Colonic mucosa (tissue), 4 donors: ENCODE data around the gene CENPN. TPM values are rescaled to one million over a fixed set of nuclear protein-coding genes. Genes with fewer than 3 reads are reported as not detected.

Experiments used
- DNase-seq: peaks from one replicate; pipeline ENCODE4 v3.0.0-alpha.2; 2020
- H3K27ac ChIP-seq: fragments of 200-600 bp; one replicate; pipeline ENCODE4 v1.8.0; 2021
- H3K27me3 ChIP-seq: fragments of 200-600 bp; one replicate; pipeline ENCODE4 v1.8.0; 2021
- H3K36me3 ChIP-seq: fragments of 200-600 bp; one replicate; pipeline ENCODE4 v1.8.0; 2021
- H3K4me1 ChIP-seq: fragments of 200-600 bp; one replicate; pipeline ENCODE4 v1.8.0; 2021; ENCODE audit warnings: mild to moderate bottlenecking
- H3K4me3 ChIP-seq: fragments of 200-600 bp; one replicate; pipeline ENCODE4 v1.8.0; 2021
- H3K9ac ChIP-seq, 2 donors: one replicate each; pipeline ENCODE4 v1.7.0; 2013; ENCODE audit warnings: control low read depth in 2 of 2, low read depth in 2 of 2, low read length in 2 of 2
- H3K9me3 ChIP-seq: fragments of 200-600 bp; one replicate; pipeline ENCODE4 v1.8.0; 2021
- intact Hi-C: fragments of 100-400 bp; cut with DNase I; formaldehyde crosslinking; loops from one replicate; pipeline ENCODE4 v1.14.1; 2022
- total RNA-seq, 2 donors: library from RNA; stranded (reverse); fragmentation: NEBNext Ultra II Directional in 1 of 2; extraction: Animal tissue kit (Norgen Biotek cat#: 25700) in 1 of 2; gene quantifications; one replicate each; pipeline ENCODE4 v1.2.1, GENCODE V29; 2021
- TF ChIP-seq, protein P1 (sequence below): fragments of 200-600 bp; IDR thresholded peaks from one replicate; pipeline ENCODE4 v1.8.0; 2022; ENCODE audit warnings: antibody characterized with exemption, mild to moderate bottlenecking
- donor health status: healthy.
- donor health status: DM: no; HTN: no; CAD: no.
- donor health status: DM: no; HTN: no; CAD: no.

The CENPN gene
- total RNA-seq, 2 donors from 2014 or later, result 9.3 to 28.7 TPM

DNA sequence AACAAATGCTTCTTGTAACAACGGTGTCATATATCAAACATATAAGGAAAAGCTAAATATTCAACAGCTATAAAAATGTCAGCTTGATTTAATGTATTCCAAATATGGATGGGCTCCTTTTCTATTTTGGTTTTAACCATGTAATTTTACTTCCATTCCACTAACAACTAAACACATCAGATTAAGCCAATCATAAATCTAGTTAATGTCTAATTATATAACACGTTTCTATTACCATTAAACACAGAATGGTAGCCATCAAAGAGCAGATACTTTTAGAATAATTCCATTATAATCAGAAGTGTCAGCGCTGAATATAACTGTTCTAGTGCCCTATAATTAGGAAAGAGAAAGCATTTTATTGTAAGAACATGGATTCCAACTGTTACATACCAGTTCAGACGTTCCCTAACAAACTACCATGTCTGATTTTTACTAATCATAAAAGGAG, 10.3 kb upstream of the CENPN start:
- Histone ChIP-seq H3K9me3 (no peaks in the 10 kb centered on the region), H3K4me3 (peak overlapping the region; percentile 2), H3K9ac (peak overlapping the region in 1 of 2 donors; percentile 27), H3K36me3 (no peaks in the 10 kb centered on the region), H3K27ac (peak overlapping the region; percentile 19), H3K4me1 (no peaks in the 10 kb centered on the region), H3K27me3 (no peaks in the 10 kb centered on the region)
- intact Hi-C loops, result no loop called here
- DNase-seq, result no peak
- TF ChIP-seq, protein P1, sequence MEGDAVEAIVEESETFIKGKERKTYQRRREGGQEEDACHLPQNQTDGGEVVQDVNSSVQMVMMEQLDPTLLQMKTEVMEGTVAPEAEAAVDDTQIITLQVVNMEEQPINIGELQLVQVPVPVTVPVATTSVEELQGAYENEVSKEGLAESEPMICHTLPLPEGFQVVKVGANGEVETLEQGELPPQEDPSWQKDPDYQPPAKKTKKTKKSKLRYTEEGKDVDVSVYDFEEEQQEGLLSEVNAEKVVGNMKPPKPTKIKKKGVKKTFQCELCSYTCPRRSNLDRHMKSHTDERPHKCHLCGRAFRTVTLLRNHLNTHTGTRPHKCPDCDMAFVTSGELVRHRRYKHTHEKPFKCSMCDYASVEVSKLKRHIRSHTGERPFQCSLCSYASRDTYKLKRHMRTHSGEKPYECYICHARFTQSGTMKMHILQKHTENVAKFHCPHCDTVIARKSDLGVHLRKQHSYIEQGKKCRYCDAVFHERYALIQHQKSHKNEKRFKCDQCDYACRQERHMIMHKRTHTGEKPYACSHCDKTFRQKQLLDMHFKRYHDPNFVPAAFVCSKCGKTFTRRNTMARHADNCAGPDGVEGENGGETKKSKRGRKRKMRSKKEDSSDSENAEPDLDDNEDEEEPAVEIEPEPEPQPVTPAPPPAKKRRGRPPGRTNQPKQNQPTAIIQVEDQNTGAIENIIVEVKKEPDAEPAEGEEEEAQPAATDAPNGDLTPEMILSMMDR, result no peak

DNA sequence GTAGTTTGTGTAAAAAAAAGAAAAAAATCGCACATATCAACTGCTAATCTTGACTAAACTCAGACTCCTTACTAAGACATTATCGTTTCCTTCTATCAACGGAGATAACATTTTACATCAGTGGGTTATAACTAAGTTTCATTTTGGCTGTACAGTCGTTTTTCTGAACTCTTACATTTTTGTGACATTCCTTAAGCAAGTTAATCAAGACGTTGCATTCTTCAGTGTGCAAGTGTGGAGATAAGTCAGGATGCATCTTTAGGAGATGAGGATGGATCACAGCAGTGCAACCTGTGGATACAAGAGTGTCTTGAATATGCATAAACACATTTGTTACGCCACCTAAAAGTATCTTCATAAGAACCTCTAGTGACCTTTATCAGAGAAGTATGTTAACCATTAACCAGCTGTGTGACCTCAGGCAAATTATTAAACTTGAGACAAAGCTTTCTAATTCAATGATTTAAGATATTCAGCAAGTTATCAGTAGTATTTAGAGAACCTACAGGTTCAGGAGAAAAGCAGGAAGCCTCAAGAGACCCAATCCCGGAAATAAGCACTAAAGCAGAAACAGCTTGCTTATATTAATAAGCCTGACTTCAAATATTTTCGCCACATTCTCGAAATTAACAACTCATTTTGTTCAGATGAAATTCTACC, 9.7 kb upstream of the CENPN start:
- peak overlapping the region; percentile 2 for H3K4me3 ChIP-seq
- H3K36me3 ChIP-seq, result no peaks in the 10 kb centered on the region
- TF ChIP-seq, protein P1, result no peak
- H3K9ac ChIP-seq, result peak overlapping the region in 1 of 2 donors; percentile 27
- no peaks in the 10 kb centered on the region for H3K27me3 ChIP-seq
- no peaks in the 10 kb centered on the region for H3K4me1 ChIP-seq
- peak overlapping the region; percentile 19 for H3K27ac ChIP-seq
- intact Hi-C loops, result no loop called here
- no peaks in the 10 kb centered on the region for H3K9me3 ChIP-seq
- no peak for DNase-seq

GRCh38 chr16:80997964-80998620, 8.9 kb upstream of the CENPN start:
- H3K9me3 ChIP-seq, result no peaks in the 10 kb centered on the region
- no peaks in the 10 kb centered on the region for H3K27me3 ChIP-seq
- intact Hi-C loops, result no loop called here
- no peaks in the 10 kb centered on the region for H3K36me3 ChIP-seq
- H3K9ac ChIP-seq, result no peak overlapping the region
- DNase-seq, result no peak
- H3K4me3 ChIP-seq, result peak overlapping the region; percentile 2
- TF ChIP-seq, protein P1, result no peak
- H3K4me1 ChIP-seq, result no peaks in the 10 kb centered on the region
- peak overlapping the region; percentile 19 for H3K27ac ChIP-seq

DNA sequence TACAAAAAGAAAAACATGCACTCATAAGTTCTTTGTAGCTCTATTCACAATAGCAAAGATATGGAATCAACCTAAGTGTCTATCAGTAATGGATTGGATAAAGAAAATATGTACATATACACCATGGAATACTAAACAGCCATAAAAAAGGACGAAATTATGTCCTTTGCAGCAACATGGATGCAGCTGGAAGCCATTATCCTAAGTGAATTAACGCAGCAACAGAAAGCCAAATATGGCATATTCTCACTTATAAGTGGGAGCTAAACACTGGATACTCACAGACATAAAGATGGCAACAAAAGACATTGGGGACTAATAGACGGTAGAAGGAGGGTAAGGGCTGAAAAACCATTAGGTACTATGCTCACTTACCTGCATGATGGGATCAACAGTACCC, 6.1 kb upstream of the CENPN start:
- H3K27ac ChIP-seq, result no peak overlapping the region
- DNase-seq, result no peak
- H3K4me3 ChIP-seq, result no peak overlapping the region
- no peaks in the 10 kb centered on the region for H3K36me3 ChIP-seq
- no peaks in the 10 kb centered on the region for H3K27me3 ChIP-seq
- intact Hi-C loops, result no loop called here
- H3K9me3 ChIP-seq, result no peaks in the 10 kb centered on the region
- no peak overlapping the region for H3K9ac ChIP-seq
- H3K4me1 ChIP-seq, result peaks cover 5% of the 10 kb centered on the region
- TF ChIP-seq, protein P1, result no peak

GRCh38 chr16:81001330-81001729, 5.7 kb upstream of the CENPN start:
- TF ChIP-seq, protein P1, result no peak
- Histone ChIP-seq H3K4me1 (peaks cover 5% of the 10 kb centered on the region), H3K27ac (no peak overlapping the region), H3K36me3 (no peaks in the 10 kb centered on the region), H3K9ac (no peak overlapping the region), H3K27me3 (no peaks in the 10 kb centered on the region), H3K4me3 (no peak overlapping the region), H3K9me3 (no peaks in the 10 kb centered on the region)
- intact Hi-C loops, result no loop called here
- no peak for DNase-seq
